Measurements from ENCODE around the gene KLRB1.
"Not testable (repeated sequence)": the region's sequence is repeated elsewhere in the genome, so short reads cannot be mapped to it uniquely, and the experiment has no call there.

Gene KLRB1

DNA sequence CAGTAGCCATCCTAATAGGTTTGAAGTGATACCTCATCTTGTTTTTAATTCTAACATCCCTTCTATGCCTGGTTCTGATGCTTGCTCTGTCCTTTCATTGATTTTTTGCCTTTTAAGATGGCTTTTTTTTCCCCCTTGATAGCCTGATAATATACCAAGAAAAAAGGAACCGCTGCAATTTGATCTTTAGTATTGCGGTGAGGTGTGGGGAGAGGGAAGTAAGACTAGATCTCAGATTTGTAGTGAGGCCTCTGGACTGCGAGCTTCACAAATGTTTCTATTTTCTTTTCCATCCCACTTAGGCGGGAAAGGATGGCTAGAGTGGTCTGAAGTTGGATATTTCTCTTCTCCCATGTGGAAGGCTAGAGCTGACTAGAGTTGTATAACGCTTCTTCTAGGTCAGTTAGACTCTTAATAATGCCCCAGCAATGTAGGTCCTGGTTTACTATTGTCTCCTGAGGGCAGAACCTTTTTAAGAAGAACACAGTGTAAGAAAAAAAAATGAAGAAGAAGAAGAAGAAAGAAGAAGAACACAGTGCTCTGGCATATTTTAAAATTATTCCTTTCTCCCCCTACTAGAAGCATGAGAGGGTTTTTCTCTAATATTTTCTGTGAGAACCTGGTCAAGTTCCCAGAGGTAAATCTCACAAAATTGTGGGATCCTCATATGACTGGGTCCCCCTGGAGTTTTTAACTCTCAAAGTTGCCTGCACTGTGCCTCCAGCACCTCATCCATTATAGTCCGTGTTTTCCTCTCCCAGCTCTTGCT lies 11.9 kb upstream of the KLRB1 start:
- no peak for DNase-seq

DNA sequence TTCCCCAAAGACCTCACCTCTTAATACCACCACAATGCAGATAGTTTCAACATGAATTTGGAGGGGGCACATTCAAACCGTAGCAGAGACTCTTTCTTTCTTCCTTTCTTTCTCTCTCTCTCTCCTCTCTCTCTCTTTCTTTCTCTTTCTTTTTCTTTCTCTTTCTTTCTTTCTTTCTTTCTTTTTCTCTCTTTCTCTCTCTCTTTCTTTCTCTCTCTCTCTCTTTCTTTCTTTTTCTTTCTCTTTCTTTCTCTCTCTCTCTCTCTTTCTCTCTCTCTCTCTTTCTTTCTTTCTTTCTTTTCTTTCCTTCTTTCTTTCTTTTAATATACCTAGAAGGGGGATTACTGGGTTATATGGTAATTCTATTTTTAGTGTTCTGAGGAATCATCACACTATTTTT lies 11.2 kb upstream of the KLRB1 start:
- not testable (repeated sequence) for DNase-seq

DNA sequence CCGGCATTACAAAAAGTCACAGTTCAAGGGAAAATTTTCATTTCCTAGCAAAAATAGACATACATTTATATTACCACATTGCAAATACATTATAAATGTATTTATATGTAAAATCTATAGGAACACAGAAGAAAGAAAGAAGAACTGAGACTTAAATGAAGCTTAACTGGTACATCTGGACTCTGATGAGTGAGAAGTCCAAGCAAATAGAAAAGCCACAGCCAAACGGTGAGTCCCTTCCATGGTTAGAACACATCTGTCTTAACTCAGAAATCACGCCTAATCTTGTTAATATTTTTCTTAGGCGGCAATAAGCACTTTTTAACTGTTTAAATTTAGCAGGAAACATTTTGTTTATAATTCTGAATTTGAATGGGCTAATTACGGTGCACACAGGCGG lies 9.4 kb upstream of the KLRB1 start:
- no peak for DNase-seq

DNA sequence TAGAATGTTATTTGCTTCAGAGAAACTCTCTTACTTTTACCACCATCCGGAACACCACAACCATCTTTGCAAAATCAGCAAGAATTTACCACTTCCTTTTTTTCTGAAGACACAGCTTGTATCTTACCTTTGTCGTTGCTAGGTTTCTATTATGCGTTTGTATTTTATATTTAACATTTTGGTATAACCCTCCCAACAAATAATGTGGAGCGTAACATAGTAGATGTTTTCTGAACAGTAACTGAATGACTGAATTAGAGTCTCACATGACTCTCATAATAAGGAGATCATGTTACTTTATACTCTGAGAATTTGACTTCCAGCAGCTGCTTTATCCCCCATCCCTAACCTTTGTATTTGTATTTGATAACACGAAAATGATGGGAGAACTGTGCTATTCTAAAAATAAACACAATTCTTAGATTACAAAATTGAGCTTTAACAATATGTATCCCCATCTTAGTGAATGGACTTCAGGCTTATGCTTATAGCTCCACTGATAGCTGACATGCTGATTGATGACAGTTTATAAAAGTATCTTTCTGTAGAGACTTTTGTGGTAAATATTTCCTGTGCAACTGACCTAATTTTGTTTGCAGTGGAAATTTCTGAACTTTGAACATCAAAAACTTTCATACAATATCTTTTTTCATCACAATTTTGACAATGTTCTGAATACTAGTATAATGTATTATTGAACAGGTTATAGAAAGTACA lies 7.9 kb upstream of the KLRB1 start:
- DNase-seq, result no peak

DNA sequence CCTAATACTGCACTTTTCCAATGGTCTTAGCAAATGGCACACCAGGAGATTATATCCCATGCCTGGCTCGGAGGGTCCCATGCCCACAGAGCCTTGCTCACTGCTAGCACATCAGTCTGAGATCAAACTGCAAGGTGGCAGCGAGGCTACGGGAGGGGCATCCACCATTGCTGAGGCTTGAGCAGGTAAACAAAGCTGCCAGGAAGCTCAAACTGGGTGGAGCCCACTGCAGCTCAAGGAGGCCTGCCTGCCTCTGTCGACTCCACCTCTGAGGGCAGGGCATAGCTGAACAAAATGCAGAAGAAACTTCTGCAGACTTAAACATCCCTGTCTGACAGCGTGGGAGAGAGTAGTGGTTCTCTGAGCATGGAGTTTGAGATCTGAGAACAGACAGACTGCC lies 2.9 kb upstream of the KLRB1 start:
- DNase-seq, result not testable (repeated sequence)

DNA sequence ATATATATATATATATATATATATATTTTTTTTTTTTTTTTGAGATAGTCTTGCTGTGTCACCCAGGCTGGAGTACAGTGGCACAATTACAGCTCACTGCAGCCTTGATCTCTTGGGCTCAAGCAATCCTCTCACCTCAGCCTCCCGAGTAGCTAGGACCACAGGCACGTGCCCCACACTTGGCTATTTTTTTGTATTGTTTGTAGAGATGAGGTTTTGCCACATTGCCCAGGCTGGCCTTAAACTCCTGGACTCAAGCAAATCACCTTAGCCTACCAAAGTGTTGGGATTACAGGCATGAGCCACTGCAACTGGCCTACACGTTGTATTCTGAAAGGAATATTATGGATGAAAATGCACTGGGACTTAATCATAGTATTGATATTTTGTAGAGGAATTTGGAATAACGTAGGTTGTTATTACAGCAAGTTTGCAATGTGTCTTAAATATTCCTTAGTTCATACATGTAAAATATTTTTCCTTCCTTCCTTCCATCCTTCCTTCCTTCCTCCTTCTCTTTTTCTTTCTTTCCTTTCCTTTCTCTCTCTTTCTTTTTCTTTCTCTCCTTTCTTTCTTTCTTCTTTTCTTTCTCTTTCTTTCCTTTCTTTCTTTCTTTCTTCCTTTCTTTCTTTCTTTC lies 862 bp downstream of the KLRB1 start:
- DNase-seq, result no peak

DNA sequence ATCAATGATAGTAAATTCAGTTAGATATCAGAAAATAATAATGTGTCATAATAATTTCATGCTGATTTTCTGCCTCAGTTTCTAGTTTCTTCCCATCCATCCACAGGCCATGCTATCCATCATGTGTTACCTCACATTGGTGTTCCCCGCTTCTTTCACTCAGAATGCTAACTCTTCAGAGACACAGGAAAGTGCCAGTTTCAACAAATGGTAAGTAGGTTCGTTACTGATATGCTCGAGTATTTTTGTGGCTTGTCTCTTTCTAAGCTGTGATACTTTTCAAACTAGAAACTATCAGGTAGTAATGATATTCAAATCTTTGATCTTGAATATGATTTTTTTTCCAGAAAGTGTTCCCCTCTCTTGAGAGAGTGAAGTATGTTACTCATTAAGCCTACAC lies 1.5 kb downstream of the KLRB1 start:
- DNase-seq, result no peak

DNA sequence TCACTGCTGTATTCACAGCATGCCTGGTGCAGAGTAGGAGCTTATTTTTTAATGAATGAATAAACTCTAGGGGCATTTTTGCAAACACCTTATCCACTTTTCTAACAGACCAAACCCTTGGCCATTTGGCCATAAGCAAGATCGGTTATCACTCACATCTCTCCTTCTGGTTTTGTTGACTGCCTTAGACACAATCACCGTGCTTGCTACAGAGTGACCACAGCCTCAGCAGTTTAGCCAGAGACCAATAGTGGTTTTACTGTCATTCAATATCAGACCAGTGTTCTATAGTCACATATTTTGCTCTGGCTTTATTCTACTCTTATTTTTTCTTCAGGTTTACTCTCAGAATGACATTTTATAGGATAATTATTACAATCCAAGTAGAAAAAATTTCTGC lies 2.2 kb downstream of the KLRB1 start:
- no peak for DNase-seq

DNA sequence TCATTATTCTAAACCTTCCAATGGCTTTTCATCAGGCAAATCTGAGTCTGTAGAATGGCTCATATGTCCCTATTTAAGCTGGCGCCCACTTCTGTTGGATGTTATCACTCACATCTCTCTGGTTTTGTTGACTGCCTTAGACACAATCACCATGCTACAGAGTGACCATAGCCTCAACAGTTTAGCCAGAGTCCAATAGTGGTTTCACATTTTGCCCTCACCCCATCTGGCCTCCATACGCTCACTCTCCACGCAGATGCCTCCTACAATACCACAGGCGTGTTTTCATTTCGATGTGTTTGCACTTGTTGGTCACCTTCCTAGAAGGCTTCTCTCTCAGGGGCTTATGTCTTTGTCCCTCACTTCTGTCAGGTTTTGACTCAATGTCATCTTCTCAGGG lies 3.4 kb downstream of the KLRB1 start:
- DNase-seq, result no peak

DNA sequence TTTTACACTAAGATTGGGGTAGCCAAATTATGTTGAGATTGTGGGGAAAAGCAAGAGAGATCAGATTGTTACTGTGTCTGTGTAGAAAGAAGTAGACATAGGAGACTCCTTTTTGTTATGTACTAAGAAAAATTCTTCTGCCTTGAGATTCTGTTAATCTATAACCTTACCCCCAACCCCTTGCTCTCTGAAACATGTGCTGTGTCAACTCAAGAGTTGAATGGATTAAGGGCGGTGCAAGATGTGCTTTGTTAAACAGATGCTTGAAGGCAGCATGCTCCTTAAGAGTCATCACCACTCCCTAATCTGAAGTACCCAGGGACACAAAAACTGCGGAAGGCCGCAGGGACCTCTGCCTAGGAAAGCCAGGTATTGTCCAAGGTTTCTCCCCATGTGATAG lies 7.3 kb downstream of the KLRB1 start:
- DNase-seq, result not testable (repeated sequence)

DNA sequence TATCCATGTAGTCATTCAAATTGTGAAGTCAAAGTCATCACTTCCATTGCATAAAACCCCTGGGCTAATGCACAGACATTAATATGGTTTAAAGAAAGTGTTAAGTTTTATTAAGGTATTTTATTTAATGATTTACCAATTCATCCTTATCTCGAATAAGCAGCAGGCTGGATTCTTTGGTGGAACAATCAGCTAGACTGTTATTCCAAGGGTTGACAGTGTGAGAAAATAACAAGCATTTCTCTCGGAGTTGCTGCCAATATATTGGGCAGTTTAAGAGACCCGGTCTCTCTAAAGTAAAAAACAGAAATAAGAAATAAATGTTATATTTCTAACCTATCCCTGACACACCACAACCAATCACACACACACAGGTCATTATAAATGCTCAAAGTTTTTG lies 9.4 kb downstream of the KLRB1 start:
- DNase-seq, result no peak

DNA sequence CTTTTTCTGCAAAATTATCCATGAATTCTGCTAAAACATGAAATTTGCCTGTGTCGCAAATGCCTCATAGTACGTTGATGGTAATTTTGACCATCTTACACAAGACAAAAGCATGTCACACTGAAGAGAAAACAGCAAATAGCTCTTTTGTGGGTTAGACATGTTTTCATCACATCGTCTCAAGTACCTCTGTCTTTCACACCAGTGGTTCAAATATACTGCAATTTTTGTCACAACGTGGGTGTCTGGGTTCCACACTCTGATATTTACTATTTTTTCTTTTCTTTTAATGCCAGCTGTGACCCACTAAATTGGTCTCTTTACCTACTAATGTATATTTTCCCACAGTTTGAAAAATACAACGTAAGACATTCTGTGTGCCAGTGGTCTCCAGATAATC lies 10.4 kb downstream of the KLRB1 start:
- DNase-seq, result no peak

DNA sequence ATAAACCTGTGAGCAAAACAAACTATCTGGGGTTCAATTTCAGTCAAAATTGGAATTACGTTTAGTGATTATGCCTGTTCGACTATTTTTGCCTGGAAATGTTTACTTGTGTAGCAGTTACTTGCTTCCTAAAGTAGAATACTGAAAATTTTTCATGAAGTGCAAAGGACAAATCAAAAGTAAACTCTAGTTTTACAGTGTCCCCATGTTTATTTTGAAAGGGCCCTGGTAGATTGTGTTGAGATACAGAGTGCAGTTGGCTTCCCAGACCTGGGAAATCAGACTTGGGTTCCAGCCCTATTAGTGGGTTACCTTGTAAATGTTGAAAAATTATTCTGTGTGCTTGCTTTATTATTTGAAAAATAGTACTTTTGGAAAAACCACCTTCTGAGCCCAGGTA lies 17.3 kb downstream of the KLRB1 start:
- DNase-seq, result no peak

DNA sequence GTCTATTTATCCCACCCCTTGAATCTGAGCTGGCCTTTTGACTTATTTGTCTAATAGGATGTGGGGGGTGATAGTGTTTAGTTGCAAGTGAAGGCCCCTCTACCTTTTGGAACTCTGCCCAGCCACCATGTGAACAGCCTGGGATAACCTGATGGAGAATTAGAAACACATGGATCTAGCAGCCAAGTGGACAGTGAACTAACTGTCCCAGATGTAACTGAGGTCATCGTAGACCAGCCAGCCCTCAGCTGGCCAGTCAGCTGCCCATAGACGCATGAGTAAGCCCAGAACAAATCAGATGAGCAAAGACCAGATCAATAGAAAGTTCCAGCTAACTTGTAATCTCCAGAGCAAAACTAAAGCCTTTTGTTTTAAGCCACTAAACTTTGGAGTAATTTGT lies 19.0 kb downstream of the KLRB1 start:
- DNase-seq, result no peak

DNA sequence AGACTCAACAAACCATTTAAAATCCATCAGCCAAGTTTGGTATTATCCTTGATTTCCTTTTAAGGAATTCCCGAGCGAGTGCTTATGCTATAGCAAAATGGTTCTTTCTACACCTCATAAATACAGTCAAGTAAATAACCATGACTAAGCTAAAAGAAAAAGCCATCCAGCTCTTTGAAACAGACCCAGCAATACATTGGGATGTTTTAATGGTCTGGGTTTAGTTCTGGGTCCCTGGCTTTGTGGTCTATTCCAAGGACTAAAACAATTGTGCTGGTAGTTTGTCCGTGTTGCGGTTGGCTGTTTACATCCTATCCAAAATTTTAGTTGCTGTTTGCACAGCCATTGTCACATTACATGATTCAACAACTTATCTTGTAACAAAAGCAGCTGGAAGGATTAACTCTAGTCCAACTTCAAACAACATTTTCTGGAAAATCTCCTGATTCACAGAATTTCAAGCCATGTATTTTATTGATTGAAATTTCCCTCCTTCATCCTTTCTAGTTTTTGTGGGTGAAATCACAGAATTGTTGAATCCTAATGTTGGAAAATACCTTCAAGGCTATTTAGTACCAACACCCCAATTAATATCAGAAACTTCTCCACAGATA lies 19.6 kb downstream of the KLRB1 start:
- no peak for DNase-seq

DNA sequence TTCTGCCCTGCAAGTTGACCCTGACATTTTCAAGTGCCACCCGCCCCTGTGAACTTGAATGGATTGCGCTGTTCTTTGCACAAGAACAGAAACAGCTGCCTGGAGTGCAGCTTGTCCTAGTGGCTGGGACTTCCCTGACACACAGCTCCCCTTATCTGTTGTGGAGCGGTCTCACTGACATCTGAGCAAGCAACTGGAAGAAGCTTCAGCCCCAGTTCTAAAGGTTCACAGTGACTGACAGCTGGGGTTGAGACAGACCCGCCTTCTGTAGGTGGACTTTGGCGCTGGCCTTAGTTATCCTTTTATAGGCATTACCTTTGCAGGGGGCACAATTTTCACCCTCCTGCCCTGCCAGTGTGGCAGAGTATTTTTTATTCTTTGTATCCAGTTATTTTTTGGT lies 30.0 kb downstream of the KLRB1 start:
- DNase-seq, result not testable (repeated sequence)

DNA sequence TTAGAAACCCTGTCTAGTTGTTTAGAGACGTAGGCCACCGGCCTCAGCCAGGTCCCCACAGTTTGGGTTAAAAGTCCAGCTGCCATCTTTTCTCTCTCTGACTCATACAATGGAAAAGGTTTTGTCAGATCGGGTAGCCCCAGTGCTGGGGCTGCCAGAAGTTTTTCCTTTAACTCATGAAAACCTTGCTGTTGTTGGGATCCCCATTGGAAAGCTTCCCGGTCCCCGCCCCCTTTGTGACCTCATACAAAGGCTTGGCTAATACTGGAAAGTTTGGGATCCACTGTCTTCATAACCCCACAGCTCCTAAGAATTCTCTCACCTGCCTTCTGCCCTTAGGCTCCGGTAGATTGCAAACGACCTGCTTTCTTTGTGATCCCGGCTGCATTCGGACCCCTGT lies 40.6 kb downstream of the KLRB1 start:
- DNase-seq, result not testable (repeated sequence)

DNA sequence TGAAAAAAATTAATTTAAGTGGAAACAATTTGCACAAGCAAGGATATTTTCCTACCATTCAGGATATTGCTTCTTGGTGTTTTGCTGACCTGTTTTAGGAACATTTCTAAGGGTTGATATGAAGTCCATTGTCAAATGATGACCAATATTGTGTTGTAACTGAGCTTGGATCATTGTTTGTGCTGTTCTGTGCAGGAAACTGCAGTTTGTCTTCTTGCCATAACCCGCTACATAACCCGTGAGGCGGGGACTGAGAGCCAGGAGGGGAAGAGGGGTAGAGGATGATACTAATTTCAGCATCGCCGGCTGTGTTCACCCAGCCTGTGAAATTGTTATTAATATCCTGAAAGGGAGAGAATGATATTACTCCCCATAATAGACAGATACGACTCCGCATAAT lies 41.6 kb downstream of the KLRB1 start:
- DNase-seq, result not testable (repeated sequence)

DNA sequence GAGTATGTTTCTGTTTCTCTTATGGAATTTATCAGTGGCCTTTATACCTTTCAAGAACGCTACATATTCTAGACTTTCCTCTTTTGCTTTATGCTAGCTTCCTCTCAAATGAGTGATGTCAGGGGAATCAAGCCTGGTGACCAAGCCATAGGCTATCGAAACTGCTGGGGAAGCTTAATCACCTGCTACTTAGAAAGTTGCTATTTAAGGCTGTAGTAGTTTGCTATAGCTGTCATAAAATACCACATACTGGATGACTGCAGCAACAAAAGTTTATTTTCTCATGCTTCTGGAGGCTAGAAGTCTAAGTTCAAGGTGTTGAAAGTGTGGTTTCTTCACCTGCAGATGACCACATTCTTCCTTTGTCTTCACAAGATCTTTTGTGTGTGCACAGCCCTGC lies 43.3 kb downstream of the KLRB1 start:
- DNase-seq, result not testable (repeated sequence)

DNA sequence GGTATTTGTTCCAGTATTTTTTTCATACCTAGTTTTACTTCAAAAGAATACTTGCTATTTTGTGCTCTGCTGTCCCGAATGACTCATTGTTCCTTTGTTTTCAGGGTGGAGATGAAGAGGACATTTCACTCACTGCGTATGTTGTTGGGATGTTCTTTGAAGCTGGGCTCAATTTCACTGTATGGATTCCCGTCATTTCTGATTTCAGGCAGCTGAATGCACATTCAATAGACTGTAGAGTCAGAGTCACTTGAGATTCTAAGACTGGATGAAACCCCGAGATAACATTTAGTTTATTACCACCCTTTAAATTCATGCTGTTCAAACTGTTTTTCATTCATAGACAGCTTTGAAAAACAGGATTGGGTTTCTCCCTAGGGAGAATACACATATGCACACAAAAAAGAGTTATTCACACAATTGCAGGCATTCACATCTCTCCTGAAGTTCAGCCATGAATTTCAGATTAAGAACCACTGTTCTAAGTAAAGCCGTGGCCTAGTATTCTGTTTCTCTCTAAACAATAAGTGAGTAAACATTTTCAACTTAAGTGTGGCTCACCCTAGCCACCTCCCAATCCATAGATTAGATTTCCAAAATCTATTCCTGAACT lies 44.8 kb downstream of the KLRB1 start:
- DNase-seq, result not testable (repeated sequence)

DNA sequence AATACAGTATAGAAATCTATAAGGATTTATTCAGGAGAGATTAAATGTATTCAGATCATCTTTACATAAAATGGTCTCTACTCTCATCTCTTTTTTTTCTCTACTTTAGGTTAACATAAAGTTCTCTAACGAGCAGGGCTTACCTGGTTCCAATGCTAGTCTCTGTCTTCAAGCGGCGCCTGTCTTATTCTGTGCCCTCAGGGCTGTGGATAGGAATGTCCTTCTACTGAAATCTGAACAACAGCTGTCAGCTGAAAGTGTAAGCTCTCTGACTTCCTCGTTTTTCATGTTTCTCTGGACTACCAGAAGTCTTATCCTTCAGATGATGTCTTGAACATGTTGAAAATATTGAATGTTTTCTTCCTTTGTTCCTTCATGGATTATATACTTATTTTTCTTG lies 62.2 kb downstream of the KLRB1 start:
- DNase-seq, result not testable (repeated sequence)
